K562 (cell line): ENCODE measurements around the gene CDKL4. TPM values are rescaled to one million over a fixed set of nuclear protein-coding genes. Genes with fewer than 3 reads are reported as not detected.

Experiments
- ATAC-seq: fragments of 200-7000 bp; cut with Tn5 transposase; 3 replicates; pipeline ENCODE4 v1.9.1; 2020; ENCODE audit warnings: moderate library complexity
- BruUV-seq: library from RNA; stranded (reverse); fragments of 400-500 nt; replicated peaks from 2 replicates; lab custom pipeline; 2021; lab: Mats Ljungman, UMichigan
- CTCF ChIA-PET: fragments of 300-600 bp; formaldehyde crosslinking; extraction: SDS; loops from one replicate; lab custom pipeline; 2021; ENCODE audit warnings: low intra/inter-chr PET ratio; lab: Yijun Ruan, JAX
- POLR2A ChIA-PET: fragments of 300-600, 350-650 bp; sonication (Branson Sonifier 250); formaldehyde crosslinking; extraction: SDS; loops from one replicate; lab custom pipeline; 2021; ENCODE audit warnings: antibody characterized with exemption, inconsistent platforms; lab: Yijun Ruan, JAX
- DNase-seq, 4 experiments: peaks; one replicate each; pipeline versions ENCODE4 v3.0.0 to v3.0.0-alpha.2; 2011 to 2018; ENCODE audit warnings: low spot score in 3 of 4, mixed read lengths in 3 of 4; ENCODE audit errors: extremely low read depth in 1 of 4
- FAIRE-seq: peaks from 2 replicates; lab custom pipeline; 2011; peaks lifted over from hg19 to GRCh38; lab: Jason Lieb, UNC
- H2AFZ ChIP-seq: 2 replicates; pipeline ENCODE4 v1.6.0; 2011; ENCODE audit warnings: low read depth, low read length, control low read depth, inconsistent platforms
- H3K27ac ChIP-seq: fragments of 200-600 bp; 3 replicates; pipeline ENCODE4 v1.8.0; 2011; ENCODE audit warnings: low read depth, mild to moderate bottlenecking, control low read depth, inconsistent platforms, low read length, moderate library complexity, mixed read lengths; ENCODE audit errors: extremely low read depth
- H3K27me3 ChIP-seq, 2 experiments: fragments of 300-600 bp in 1 of 2; 2 replicates in 1 of 2; 3 replicates in 1 of 2; pipeline versions ENCODE4 v1.6.0 to v1.8.0; 2011; ENCODE audit warnings: inconsistent platforms in 2 of 2, low read length in 2 of 2, mild to moderate bottlenecking in 1 of 2, mixed read lengths in 1 of 2, moderate library complexity in 1 of 2; ENCODE audit not compliant: control insufficient read depth in 2 of 2, insufficient read depth in 2 of 2
- H3K36me3 ChIP-seq: fragments of 300-600 bp; 3 replicates; pipeline ENCODE4 v1.8.0; 2011; ENCODE audit warnings: mild to moderate bottlenecking, low read length, inconsistent platforms; ENCODE audit not compliant: control insufficient read depth, insufficient read depth
- H3K4me1 ChIP-seq, 2 experiments: fragments of 200-600 bp in 1 of 2; replicated peaks in 1 of 2; 2 replicates in 1 of 2; 3 replicates in 1 of 2; pipeline versions ENCODE4 v1.5.1 to v1.8.0; 2011; ENCODE audit warnings: inconsistent platforms in 2 of 2, low read length in 2 of 2, mild to moderate bottlenecking in 1 of 2, mixed read lengths in 1 of 2, moderate library complexity in 1 of 2; ENCODE audit not compliant: control insufficient read depth in 2 of 2, insufficient read depth in 2 of 2
- H3K4me2 ChIP-seq: 2 replicates; pipeline ENCODE4 v1.6.1; 2011; ENCODE audit warnings: low read length, control low read depth, inconsistent platforms, mixed read lengths; ENCODE audit not compliant: insufficient read depth
- H3K4me3 ChIP-seq: fragments of 200-600 bp; sonication (generic), shearing (Covaris generic); 2 replicates; pipeline ENCODE4 v1.5.1; 2016; ENCODE audit warnings: control low read depth, inconsistent platforms
- H3K79me2 ChIP-seq: fragments of 200-600 bp; 3 replicates; pipeline ENCODE4 v1.8.0; 2011; ENCODE audit warnings: low read length, inconsistent platforms; ENCODE audit not compliant: control insufficient read depth, insufficient read depth
- H3K9ac ChIP-seq, 2 experiments: 2 replicates each; pipeline versions ENCODE4 v1.6.0 to v1.6.1; 2011; ENCODE audit warnings: low read depth in 2 of 2, low read length in 2 of 2, control low read depth in 1 of 2, inconsistent platforms in 1 of 2, mild to moderate bottlenecking in 1 of 2, mixed read lengths in 1 of 2; ENCODE audit not compliant: insufficient read depth in 1 of 2
- H3K9me1 ChIP-seq: one replicate; pipeline ENCODE4 v1.6.0; 2011; ENCODE audit warnings: inconsistent platforms, mild to moderate bottlenecking, low read length, moderate library complexity; ENCODE audit not compliant: control insufficient read depth, insufficient read depth
- H3K9me3 ChIP-seq: replicated peaks from 2 replicates; pipeline ENCODE4 v1.5.1; 2011; ENCODE audit warnings: low read depth, low read length, inconsistent platforms; ENCODE audit not compliant: control insufficient read depth, insufficient read depth
- H4K20me1 ChIP-seq: replicated peaks from 2 replicates; pipeline ENCODE4 v1.6.1; 2011; ENCODE audit warnings: low read length, inconsistent platforms, mixed read lengths; ENCODE audit not compliant: control insufficient read depth, insufficient read depth
- LEF1 ChIP-seq: fragments of 450-650 bp; IDR thresholded peaks from 2 replicates; pipeline ENCODE4 v1.6.1; 2016; ENCODE audit warnings: mild to moderate bottlenecking
- MED1 ChIP-seq: sonication (generic); formaldehyde crosslinking; IDR thresholded peaks from 2 replicates; pipeline ENCODE4 v1.8.1; 2023; ENCODE audit warnings: missing genetic modification reagents, borderline replicate concordance
- MXD1 ChIP-seq: fragments of 250-450 bp; sonication (Bioruptor Pico); IDR thresholded peaks from 2 replicates; pipeline ENCODE4 v1.8.0; 2021; ENCODE audit warnings: borderline replicate concordance, mild to moderate bottlenecking, moderate library complexity; ENCODE audit not compliant: poor library complexity, severe bottlenecking
- PML ChIP-seq: IDR thresholded peaks from 2 replicates; pipeline ENCODE4 v1.6.1; 2012; ENCODE audit warnings: low read length, inconsistent platforms
- TAF9B ChIP-seq: fragments of 450-650 bp; IDR thresholded peaks from 2 replicates; pipeline ENCODE4 v1.6.1; 2018; ENCODE audit warnings: mild to moderate bottlenecking; ENCODE audit not compliant: partially characterized antibody
- ZBTB33 ChIP-seq: sonication (generic); formaldehyde crosslinking; IDR thresholded peaks from 2 replicates; pipeline ENCODE4 v1.8.1; 2023; ENCODE audit warnings: mild to moderate bottlenecking, missing genetic modification reagents
- ZNF274 ChIP-seq: IDR thresholded peaks from 2 replicates; pipeline ENCODE4 v1.6.1; 2011; ENCODE audit warnings: low read depth, mild to moderate bottlenecking, low read length, moderate library complexity, borderline replicate concordance
- ZNF316 ChIP-seq: fragments of 450-650 bp; IDR thresholded peaks from 2 replicates; pipeline ENCODE4 v1.6.1; 2016
- ZNF655 ChIP-seq: fragments of 250-450 bp; sonication (Bioruptor Pico); IDR thresholded peaks from 2 replicates; pipeline ENCODE4 v1.5.0; 2021
- WGBS: fragments of 100-300 bp; shearing (Covaris generic); methylation state at CpG from one replicate; pipeline ENCODE4 v1.1.6; 2016; ENCODE audit warnings: low coverage, mixed read lengths; ENCODE audit not compliant: insufficient coverage; ENCODE audit errors: missing lambda C conversion rate; 5-methylcytosine and 5-hydroxymethylcytosine counted together
- in situ Hi-C: fragments of 300-500 bp; cut with MboI; formaldehyde crosslinking; loops from 4 replicates; pipeline ENCODE4 v1.15.0; 2018; ENCODE audit warnings: inconsistent platforms, mixed read lengths
- intact Hi-C: fragments of 100-400 bp; cut with micrococcal nuclease; formaldehyde crosslinking; loops from 2 replicates; pipeline ENCODE4 v1.14.2; 2022
- polyA plus RNA-seq, 8 experiments: library from polyadenylated mRNA; depleted of rRNA in 4 of 8; stranded (reverse) in 5 of 8; unstranded in 3 of 8; fragments of >200 nt; fragmentation: Nextera tagmentation in 2 of 8; fragmentation: Illumina TruSeq in 1 of 8; extraction: Ambion mirVana in 2 of 8; extraction: Trizol in 1 of 8; gene quantifications; 2 replicates each; pipeline versions ENCODE4 v1.2.1 to v1.2.3, GENCODE V29; 2011 to 2014; ENCODE audit warnings: inconsistent platforms in 1 of 8, missing spikeins in 1 of 8
- total RNA-seq, 7 experiments: library from RNA; depleted of rRNA in 6 of 7; stranded (reverse); fragments of >200 nt in 6 of 7; fragmentation: Illumina TruSeq in 2 of 7; extraction: Trizol in 2 of 7; gene quantifications; 2 replicates each; pipeline versions ENCODE4 v1.2.1 to v1.2.3, GENCODE V29; 2011 to 2021; ENCODE audit warnings: low replicate concordance in 1 of 7

The CDKL4 gene
- total and polyA plus RNA-seq, 9 of the 15 experiments (the other 6 are each of a cell fraction or from before 2014, with no cell fraction given), result not detected

- Histone ChIP-seq H4K20me1 (no peaks in the 10 kb centered on the region), H3K27ac (no peak overlapping the region), H3K4me3 (no peak overlapping the region), H3K4me1 (peaks cover 4 to 10% of the 10 kb centered on the region in 2 experiments; a peak in 3 of 5 replicates), H3K4me2 (no peak overlapping the region), H3K36me3 (no peaks in the 10 kb centered on the region), H2AFZ (no peak overlapping the region), H3K9me3 (no peaks in the 10 kb centered on the region), H3K27me3 (no peaks in the 10 kb centered on the region), H3K79me2 (no peaks in the 10 kb centered on the region), H3K9me1 (no peaks in the 10 kb centered on the region), H3K9ac (no peak overlapping the region)
- BruUV-seq, result no TSS peak
- no peak for DNase-seq
- intact Hi-C loops, result loop anchor here (10.0 kb wide), 1 partner anchor 479 kb away; no protein-coding TSS in a partner anchor
- TF ChIP-seq ZNF274 (no peak), ZNF316 (peak; percentile 82)
- no peak for ATAC-seq
- 9% methylated on average over 1 of the region's 1 CpG for WGBS
- in situ Hi-C loops, result loop anchor here (10.0 kb wide), 1 partner anchor 99 kb away; the partner anchor contains the start of gene SOS1
- no peak for FAIRE-seq
- POLR2A ChIA-PET, result interaction anchor here (0.6 kb wide), 1 partner anchor 115 kb away, joined by 3 read pairs; no protein-coding TSS in a partner anchor
- CTCF ChIA-PET, result interaction anchor here (0.7 kb wide), 1 partner anchor 116 kb away, joined by 3 read pairs; no protein-coding TSS in a partner anchor
Observed at GRCh38 chr2:39223909-39224308, 19.9 kb downstream of the CDKL4 start.

- Histone ChIP-seq H4K20me1 (no peaks in the 10 kb centered on the region), H3K9me3 (no peaks in the 10 kb centered on the region), H3K4me2 (no peak overlapping the region), H3K4me1 (peaks cover 0 to 10% of the 10 kb centered on the region in 2 experiments; a peak in 3 of 5 replicates), H3K27ac (no peak overlapping the region), H3K9ac (no peak overlapping the region), H3K9me1 (no peaks in the 10 kb centered on the region), H2AFZ (no peak overlapping the region), H3K79me2 (no peaks in the 10 kb centered on the region), H3K4me3 (no peak overlapping the region), H3K36me3 (no peaks in the 10 kb centered on the region), H3K27me3 (no peaks in the 10 kb centered on the region)
- ChIA-PET POLR2A (no interaction called here), CTCF (no interaction called here)
- intact Hi-C loops, result loop anchor here (10.0 kb wide), 1 partner anchor 477 kb away; no protein-coding TSS in a partner anchor
- in situ Hi-C loops, result loop anchor here (10.0 kb wide), 1 partner anchor 97 kb away; the partner anchor contains the start of gene SOS1
- ATAC-seq (no peak), DNase-seq (no peak), FAIRE-seq (no peak)
- BruUV-seq, result no TSS peak
- 88% methylated on average over 3 of the region's 3 CpGs for WGBS
- TF ChIP-seq ZBTB33 (CRISPR knock-in tag) (no peak), LEF1 (no peak), ZNF655 (CRISPR knock-in tag) (no peak), PML (no peak), MED1 (CRISPR knock-in tag) (no peak), MXD1 (no peak), TAF9B (no peak)
Observed at GRCh38 chr2:39221459-39221858, 22.3 kb downstream of the CDKL4 start.
